Transverse colon (tissue), 4 donors: ENCODE measurements around the gene RSPH9. TPM values are rescaled to one million over a fixed set of nuclear protein-coding genes. Genes with fewer than 3 reads are reported as not detected.
"Not testable (repeated sequence)": the region's sequence is repeated elsewhere in the genome, so short reads cannot be mapped to it uniquely, and the experiment has no call there.

Experiments used
- DNase-seq: peaks from one replicate; pipeline ENCODE4 v3.0.0-alpha.2; 2019
- H3K27ac ChIP-seq, 4 donors: fragments of 200-600 bp; sonication (generic); 2 replicates each; pipeline ENCODE4 v1.5.1; 2016 to 2018; ENCODE audit warnings: inconsistent platforms in 4 of 4
- H3K27me3 ChIP-seq: fragments of 200-600 bp; sonication (generic); 2 replicates; pipeline ENCODE4 v1.5.1; 2017; ENCODE audit warnings: inconsistent platforms
- H3K36me3 ChIP-seq, 4 donors: fragments of 200-600 bp; sonication (generic); 2 replicates each; pipeline ENCODE4 v1.5.1; 2017 to 2019; ENCODE audit warnings: inconsistent platforms in 4 of 4
- H3K4me1 ChIP-seq, 4 donors: fragments of 200-600 bp; sonication (generic); 2 replicates each; pipeline ENCODE4 v1.5.1; 2017 to 2020; ENCODE audit warnings: inconsistent platforms in 4 of 4
- H3K4me3 ChIP-seq, 4 donors: fragments of 200-600 bp; sonication (generic); 1 replicate in 1 of 4; 2 replicates in 3 of 4; pipeline versions ENCODE4 v1.5.1 to v1.6.1; 2017 to 2019; ENCODE audit warnings: inconsistent platforms in 4 of 4
- H3K9me3 ChIP-seq, 2 donors: fragments of 200-600 bp; sonication (generic); 2 replicates each; pipeline ENCODE4 v1.5.1; 2017 to 2019; ENCODE audit warnings: inconsistent platforms in 2 of 2
- CTCF ChIP-seq, 5 experiments: fragments of 200-600 bp in 3 of 5; fragments of 450-650 bp in 2 of 5; sonication (generic) in 3 of 5; IDR thresholded peaks; 1 replicate in 2 of 5; 2 replicates in 3 of 5; pipeline ENCODE4 v1.5.1; 2016 to 2017; ENCODE audit warnings: antibody characterized with exemption in 5 of 5, inconsistent platforms in 3 of 5, mild to moderate bottlenecking in 2 of 5, moderate library complexity in 1 of 5
- EP300 ChIP-seq: sonication (generic); formaldehyde crosslinking; IDR thresholded peaks from one replicate; pipeline ENCODE4 v1.6.1; 2017; ENCODE audit warnings: antibody characterized with exemption, low read depth
- POLR2A ChIP-seq: fragments of 450-650 bp; IDR thresholded peaks from one replicate; pipeline ENCODE4 v1.6.1; 2016; ENCODE audit warnings: antibody characterized with exemption, mild to moderate bottlenecking, moderate library complexity
- POLR2AphosphoS5 ChIP-seq, 3 donors: sonication (generic); formaldehyde crosslinking; IDR thresholded peaks; one replicate each; pipeline ENCODE4 v1.6.1; 2016; ENCODE audit warnings: antibody characterized with exemption in 3 of 3
- WGBS, 2 donors: methylation state at CpG; one replicate each; pipeline ENCODE4 v1.1.5; 2018; ENCODE audit warnings: low coverage in 1 of 2; 5-methylcytosine and 5-hydroxymethylcytosine counted together
- in situ Hi-C, 4 donors: fragments of 200-750 bp; cut with MboI; loops; one replicate each; pipeline versions ENCODE4 v1.15.0 to v1.15.1; 2017; ENCODE audit warnings: low sequenced_read_pairs in 3 of 4, low pct_ligation_motif_present in 1 of 4, low pct_unique_long_range_greater_than_20kb in 1 of 4
- intact Hi-C: fragments of 100-400 bp; cut with DNase I; formaldehyde crosslinking; loops from one replicate; pipeline ENCODE4 v1.15.1; 2023; ENCODE audit warnings: low total_unique reads
- total RNA-seq, 4 donors: library from RNA; depleted of rRNA; stranded (reverse); fragments of >200 nt; gene quantifications; one replicate each; pipeline ENCODE4 v1.1.0, GENCODE V29; 2016

RSPH9 gene
- total RNA-seq, 4 donors from 2014 or later: not detected

GRCh38 chr6:43697421-43697820, 52.6 kb downstream of the RSPH9 start:
- Histone ChIP-seq H3K4me1 (peaks cover 21 to 53% (median 38%) of the 10 kb centered on the region in 4 donors), H3K9me3 (no peaks in the 10 kb centered on the region), H3K36me3 (no peaks in the 10 kb centered on the region), H3K27ac (no peak overlapping the region), H3K4me3 (no peak overlapping the region), H3K27me3 (no peaks in the 10 kb centered on the region)
- intact Hi-C loops: no loop called here
- TF ChIP-seq POLR2A: no peak
- in situ Hi-C loops: no loop called here
- DNase-seq: no peak
- WGBS, 2 donors: 89 to 93% methylated on average over 3 of the region's 3 CpGs

- in situ Hi-C loops: no loop called here
- DNase-seq: no peak
- peak overlapping the region; percentile 26 to 67 (median 62) for H3K27ac ChIP-seq
- H3K4me1 ChIP-seq: peaks cover 33 to 66% (median 49%) of the 10 kb centered on the region in 4 donors
- no peaks in the 10 kb centered on the region for H3K36me3 ChIP-seq
- H3K4me3 ChIP-seq: no peak overlapping the region
- TF ChIP-seq EP300 (no peak), POLR2A (no peak), CTCF (IDR thresholded peaks at IDR 0.05) (no peak), POLR2AphosphoS5 (IDR thresholded peaks at IDR 0.05) (no peak)
- no peaks in the 10 kb centered on the region for H3K27me3 ChIP-seq
- intact Hi-C loops: no loop called here
- WGBS, 2 donors: 29 to 37% methylated on average over 4 to 8 of the region's 8 CpGs
- no peaks in the 10 kb centered on the region for H3K9me3 ChIP-seq
Observed at GRCh38 chr6:43698584-43699349, 53.9 kb downstream of the RSPH9 start.

- peak overlapping the region; percentile 26 to 67 (median 62) for H3K27ac ChIP-seq
- no peak overlapping the region for H3K4me3 ChIP-seq
- no peaks in the 10 kb centered on the region for H3K36me3 ChIP-seq
- TF ChIP-seq POLR2AphosphoS5 (IDR thresholded peaks at IDR 0.05) (peak in 2 of 3 donors; percentile 21 to 35), POLR2A (no peak), CTCF (IDR thresholded peaks at IDR 0.05) (no peak), EP300 (no peak)
- intact Hi-C loops: no loop called here
- no peaks in the 10 kb centered on the region for H3K27me3 ChIP-seq
- in situ Hi-C loops: no loop called here
- no peaks in the 10 kb centered on the region for H3K9me3 ChIP-seq
- peaks cover 33 to 75% (median 53%) of the 10 kb centered on the region in 4 donors for H3K4me1 ChIP-seq
- 15 to 30% methylated on average over 3 to 7 of the region's 7 CpGs for WGBS, 2 donors
- peak; percentile 69 for DNase-seq
Observed at GRCh38 chr6:43699564-43700186, 54.8 kb downstream of the RSPH9 start.

- H3K36me3 ChIP-seq, H3K27me3 ChIP-seq, in situ Hi-C loops, H3K4me3 ChIP-seq, H3K9me3 ChIP-seq, intact Hi-C loops, DNase-seq: not testable (repeated sequence)
- WGBS, 2 donors: 80 to 81% methylated on average over 8 to 10 of the region's 10 CpGs
- Histone ChIP-seq H3K4me1 (peaks cover 30 to 75% (median 57%) of the 10 kb centered on the region in 4 donors), H3K27ac (peak overlapping the region in 2 of 4 donors; percentile 14 to 72)
Observed at GRCh38 chr6:43700939-43701560, 56.2 kb downstream of the RSPH9 start.

- Histone ChIP-seq H3K4me1 (peaks cover 27 to 79% (median 59%) of the 10 kb centered on the region in 4 donors), H3K4me3 (no peak overlapping the region), H3K9me3 (no peaks in the 10 kb centered on the region), H3K36me3 (no peaks in the 10 kb centered on the region), H3K27ac (peak overlapping the region; percentile 72 to 84 (median 80)), H3K27me3 (no peaks in the 10 kb centered on the region)
- in situ Hi-C loops (no loop called here), intact Hi-C loops (no loop called here)
- no peak for DNase-seq
- no peak for TF ChIP-seq POLR2A
- TF ChIP-seq EP300: no peak
- TF ChIP-seq CTCF (IDR thresholded peaks at IDR 0.05): no peak
- no peak for TF ChIP-seq POLR2AphosphoS5 (IDR thresholded peaks at IDR 0.05)
- 19% methylated on average over 2 of the region's 2 CpGs; no CpG with 5 or more reads in 1 of the 2 donors for WGBS, 2 donors
Observed at GRCh38 chr6:43702171-43702533, 57.3 kb downstream of the RSPH9 start.
